ENCODE measurements around the gene RER1.

- TF ChIP-seq FOSL1 (IDR thresholded peaks at IDR 0.05; ENCODE audit: low read depth), result no peak
- no peak for TF ChIP-seq ZFX (IDR thresholded peaks at IDR 0.05)
- TF ChIP-seq CTCF (IDR thresholded peaks at IDR 0.05 in 2 of 3, conservative IDR thresholded peaks at IDR 0.05 in 1 of 3; ENCODE audit: borderline replicate concordance in 1 of 3, insufficient read depth in 1 of 3, low read depth in 2 of 3, low read length in 2 of 3), result no peak
- TF ChIP-seq REST (IDR thresholded peaks at IDR 0.05; ENCODE audit: low read depth), result no peak
- TF ChIP-seq MAX (IDR thresholded peaks at IDR 0.05), result no peak
- TF ChIP-seq SP1 (IDR thresholded peaks at IDR 0.05; ENCODE audit: low read depth), result no peak
- no peak for TF ChIP-seq TCF7L2 (IDR thresholded peaks at IDR 0.05; ENCODE audit: borderline replicate concordance, extremely low read depth, insufficient read depth, insufficient read length)
- TF ChIP-seq YY1 (IDR thresholded peaks at IDR 0.05; ENCODE audit: extremely low read depth, insufficient replicate concordance, low read depth, low read length), result no peak
- TF ChIP-seq EZH2 (IDR thresholded peaks at IDR 0.05), result no peak
Observed at GRCh38 chr1:2351723-2352122, 39.9 kb upstream of the RER1 start.
